HL-60 (cell line): ENCODE results near the gene IRX4.

ENCODE experiments used
- CTCF ChIP-seq: IDR thresholded peaks from one replicate; pipeline ENCODE4 v1.5.1; 2011; ENCODE audit warnings: low read length, control low read depth, inconsistent platforms; ENCODE audit not compliant: insufficient read depth
- GABPA ChIP-seq: IDR thresholded peaks from 2 replicates; pipeline ENCODE4 v1.6.1; 2012; ENCODE audit warnings: low read depth
- POLR2AphosphoS5 ChIP-seq: IDR thresholded peaks from 2 replicates; pipeline ENCODE4 v1.6.1; 2012; ENCODE audit warnings: low read depth
- REST ChIP-seq: IDR thresholded peaks from 2 replicates; pipeline ENCODE4 v1.6.1; 2012; ENCODE audit warnings: low read depth; ENCODE audit not compliant: insufficient replicate concordance
- SPI1 ChIP-seq: IDR thresholded peaks from 2 replicates; pipeline ENCODE4 v1.6.1; 2012; ENCODE audit warnings: low read depth, mild to moderate bottlenecking, borderline replicate concordance

GRCh38 chr5:1901061-1901460 lies 18.3 kb upstream of the IRX4 start:
- TF ChIP-seq CTCF = no peak
- TF ChIP-seq POLR2AphosphoS5 = no peak
- no peak for TF ChIP-seq SPI1
- TF ChIP-seq GABPA = no peak
- TF ChIP-seq REST = no peak
